ENCODE data around the gene MIEF1. TPM values are rescaled to one million over a fixed set of nuclear protein-coding genes. Genes with fewer than 3 reads are reported as not detected.

The MIEF1 gene
- total and polyA plus RNA-seq, 2 donors (not counting 1 experiment from before 2014, with no cell fraction given): 9.8 to 37.2 TPM

- Histone ChIP-seq H3K4me1 (ENCODE audit: control insufficient read depth in 2 of 2, insufficient read depth in 2 of 2, low read length in 2 of 2) (no peaks in the 10 kb centered on the region), H4K20me1 (ENCODE audit: control insufficient read depth, insufficient read depth, low read length, poor library complexity, severe bottlenecking) (peaks cover 48% of the 10 kb centered on the region), H3K9me3 (ENCODE audit: control extremely low read depth in 1 of 3, control insufficient read depth in 2 of 3, insufficient read depth in 1 of 3, low read length in 2 of 3) (no peaks in the 10 kb centered on the region), H3K36me3 (replicated peaks in 1 of 2; ENCODE audit: control extremely low read depth in 1 of 2, control insufficient read depth in 1 of 2, extremely low read depth in 1 of 2, insufficient read depth in 2 of 2, low read length in 1 of 2) (peaks cover 0 to 81% of the 10 kb centered on the region in 2 experiments), H3K4me3 (ENCODE audit: control extremely low read depth in 1 of 5, extremely low read depth in 1 of 5, insufficient read depth in 1 of 5, low read depth in 2 of 5, low read length in 4 of 5) (no peak overlapping the region), H3K79me2 (ENCODE audit: control insufficient read depth, insufficient read depth, low read length) (peaks cover 62% of the 10 kb centered on the region), H3K9ac (ENCODE audit: low read length) (no peak overlapping the region), H2AFZ (ENCODE audit: insufficient read depth, low read depth, low read length, poor library complexity, severe bottlenecking) (no peak overlapping the region), H3K27me3 (replicated peaks in 1 of 4; ENCODE audit: control extremely low read depth in 1 of 4, control insufficient read depth in 3 of 4, insufficient read depth in 4 of 4, low read length in 3 of 4) (no peaks in the 10 kb centered on the region), H3K27ac (ENCODE audit: low read length in 2 of 2) (no peak overlapping the region), H3K4me2 (replicated peaks; ENCODE audit: low read depth, low read length, poor library complexity, severe bottlenecking) (no peak overlapping the region)
- intact Hi-C loops (cut with micrococcal nuclease): no loop called here
- DNase-seq: no peak
- H3K27ac Mint-ChIP-seq: no peak overlapping the region
- H3K4me1 Mint-ChIP-seq: peaks cover 30% of the 10 kb centered on the region
- no peak overlapping the region for H3K4me3 Mint-ChIP-seq
- ChIA-PET POLR2A (interaction anchor here (1.5 kb wide), 1 partner anchor 9 kb away, joined by 6 read pairs; the partner anchor contains the start of gene ATF4), CTCF (interaction anchor here (1.5 to 3.3 kb wide), 4 partner anchors 15 to 74 kb away, joined by 5 to 16 read pairs (median 7); no protein-coding TSS in a partner anchor)
- H3K27me3 Mint-ChIP-seq: no peaks in the 10 kb centered on the region
- H3K9me3 Mint-ChIP-seq (ENCODE audit: insufficient read depth): no peaks in the 10 kb centered on the region
- WGBS (ENCODE audit: insufficient coverage): 98% methylated on average over 9 of the region's 13 CpGs
- no peak for ATAC-seq (ENCODE audit: low read depth)
- no peak for TF ChIP-seq EZH2 (IDR thresholded peaks at IDR 0.05; ENCODE audit: borderline replicate concordance, insufficient read depth, low read depth, low read length, poor library complexity, severe bottlenecking)
- no peak for TF ChIP-seq CTCF (IDR thresholded peaks at IDR 0.05)
Observed at GRCh38 chr22:39511226-39511625, 9.1 kb downstream of the MIEF1 start.

GRCh38 chr22:39512026-39512425 is 9.9 kb downstream of the MIEF1 start:
- Mint-ChIP-seq H3K9me3 (ENCODE audit: insufficient read depth) (no peaks in the 10 kb centered on the region), H3K27me3 (no peaks in the 10 kb centered on the region), H3K27ac (no peak overlapping the region), H3K4me3 (no peak overlapping the region), H3K4me1 (peaks cover 25% of the 10 kb centered on the region)
- H4K20me1 ChIP-seq (ENCODE audit: control insufficient read depth, insufficient read depth, low read length, poor library complexity, severe bottlenecking): peaks cover 46% of the 10 kb centered on the region
- DNase-seq: no peak
- no peaks in the 10 kb centered on the region for H3K9me3 ChIP-seq (ENCODE audit: control extremely low read depth in 1 of 3, control insufficient read depth in 2 of 3, insufficient read depth in 1 of 3, low read length in 2 of 3)
- ChIA-PET CTCF (interaction anchor here (0.6 to 3.3 kb wide), 10 partner anchors 12 to 168 kb away, joined by 3 to 16 read pairs (median 4); no protein-coding TSS in a partner anchor), POLR2A (no interaction called here)
- peaks cover 54% of the 10 kb centered on the region for H3K79me2 ChIP-seq (ENCODE audit: control insufficient read depth, insufficient read depth, low read length)
- no peak for ATAC-seq (ENCODE audit: low read depth)
- H3K4me2 ChIP-seq (replicated peaks; ENCODE audit: low read depth, low read length, poor library complexity, severe bottlenecking): no peak overlapping the region
- intact Hi-C loops (cut with micrococcal nuclease): no loop called here
- H3K9ac ChIP-seq (ENCODE audit: low read length): no peak overlapping the region
- no peaks in the 10 kb centered on the region for H3K27me3 ChIP-seq (replicated peaks in 1 of 4; ENCODE audit: control extremely low read depth in 1 of 4, control insufficient read depth in 3 of 4, insufficient read depth in 4 of 4, low read length in 3 of 4)
- no peak for TF ChIP-seq CTCF (IDR thresholded peaks at IDR 0.05)
- TF ChIP-seq EZH2 (IDR thresholded peaks at IDR 0.05; ENCODE audit: borderline replicate concordance, insufficient read depth, low read depth, low read length, poor library complexity, severe bottlenecking): no peak
- no peaks in the 10 kb centered on the region for H3K4me1 ChIP-seq (ENCODE audit: control insufficient read depth in 2 of 2, insufficient read depth in 2 of 2, low read length in 2 of 2)
- no peak overlapping the region for H3K4me3 ChIP-seq (ENCODE audit: control extremely low read depth in 1 of 5, extremely low read depth in 1 of 5, insufficient read depth in 1 of 5, low read depth in 2 of 5, low read length in 4 of 5)
- H3K36me3 ChIP-seq (replicated peaks in 1 of 2; ENCODE audit: control extremely low read depth in 1 of 2, control insufficient read depth in 1 of 2, extremely low read depth in 1 of 2, insufficient read depth in 2 of 2, low read length in 1 of 2): peaks cover 0 to 73% of the 10 kb centered on the region in 2 experiments
- 97% methylated on average over 10 of the region's 10 CpGs for WGBS (ENCODE audit: insufficient coverage)
- no peak overlapping the region for H2AFZ ChIP-seq (ENCODE audit: insufficient read depth, low read depth, low read length, poor library complexity, severe bottlenecking)
- H3K27ac ChIP-seq (ENCODE audit: low read length in 2 of 2): no peak overlapping the region

All from B cell (primary cell).